T47D (cell line): Measurements from ENCODE around the gene PITRM1.
A peak's percentile ranks its signal among the peaks of the same experiment; 100 is the strongest.
"Not testable (repeated sequence)": the region's sequence is repeated elsewhere in the genome, so short reads cannot be mapped to it uniquely, and the experiment has no call there.

Experiments
- DNase-seq, 2 experiments: peaks; one replicate each; pipeline versions ENCODE4 v3.0.0 to v3.0.0-alpha.2; 2011 to 2012; ENCODE audit warnings: low read depth in 1 of 2, low spot score in 1 of 2
- JUND ChIP-seq: IDR thresholded peaks from 2 replicates; pipeline ENCODE4 v1.6.1; 2012; ENCODE audit warnings: low read depth
- in situ Hi-C: cut with HindIII; loops from 2 replicates; pipeline ENCODE4 v1.10.0; 2016; ENCODE audit warnings: low sequenced_read_pairs, low pct_unique_long_range_greater_than_20kb

PITRM1 gene, protein sequence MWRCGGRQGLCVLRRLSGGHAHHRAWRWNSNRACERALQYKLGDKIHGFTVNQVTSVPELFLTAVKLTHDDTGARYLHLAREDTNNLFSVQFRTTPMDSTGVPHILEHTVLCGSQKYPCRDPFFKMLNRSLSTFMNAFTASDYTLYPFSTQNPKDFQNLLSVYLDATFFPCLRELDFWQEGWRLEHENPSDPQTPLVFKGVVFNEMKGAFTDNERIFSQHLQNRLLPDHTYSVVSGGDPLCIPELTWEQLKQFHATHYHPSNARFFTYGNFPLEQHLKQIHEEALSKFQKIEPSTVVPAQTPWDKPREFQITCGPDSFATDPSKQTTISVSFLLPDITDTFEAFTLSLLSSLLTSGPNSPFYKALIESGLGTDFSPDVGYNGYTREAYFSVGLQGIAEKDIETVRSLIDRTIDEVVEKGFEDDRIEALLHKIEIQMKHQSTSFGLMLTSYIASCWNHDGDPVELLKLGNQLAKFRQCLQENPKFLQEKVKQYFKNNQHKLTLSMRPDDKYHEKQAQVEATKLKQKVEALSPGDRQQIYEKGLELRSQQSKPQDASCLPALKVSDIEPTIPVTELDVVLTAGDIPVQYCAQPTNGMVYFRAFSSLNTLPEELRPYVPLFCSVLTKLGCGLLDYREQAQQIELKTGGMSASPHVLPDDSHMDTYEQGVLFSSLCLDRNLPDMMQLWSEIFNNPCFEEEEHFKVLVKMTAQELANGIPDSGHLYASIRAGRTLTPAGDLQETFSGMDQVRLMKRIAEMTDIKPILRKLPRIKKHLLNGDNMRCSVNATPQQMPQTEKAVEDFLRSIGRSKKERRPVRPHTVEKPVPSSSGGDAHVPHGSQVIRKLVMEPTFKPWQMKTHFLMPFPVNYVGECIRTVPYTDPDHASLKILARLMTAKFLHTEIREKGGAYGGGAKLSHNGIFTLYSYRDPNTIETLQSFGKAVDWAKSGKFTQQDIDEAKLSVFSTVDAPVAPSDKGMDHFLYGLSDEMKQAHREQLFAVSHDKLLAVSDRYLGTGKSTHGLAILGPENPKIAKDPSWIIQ

DNA sequence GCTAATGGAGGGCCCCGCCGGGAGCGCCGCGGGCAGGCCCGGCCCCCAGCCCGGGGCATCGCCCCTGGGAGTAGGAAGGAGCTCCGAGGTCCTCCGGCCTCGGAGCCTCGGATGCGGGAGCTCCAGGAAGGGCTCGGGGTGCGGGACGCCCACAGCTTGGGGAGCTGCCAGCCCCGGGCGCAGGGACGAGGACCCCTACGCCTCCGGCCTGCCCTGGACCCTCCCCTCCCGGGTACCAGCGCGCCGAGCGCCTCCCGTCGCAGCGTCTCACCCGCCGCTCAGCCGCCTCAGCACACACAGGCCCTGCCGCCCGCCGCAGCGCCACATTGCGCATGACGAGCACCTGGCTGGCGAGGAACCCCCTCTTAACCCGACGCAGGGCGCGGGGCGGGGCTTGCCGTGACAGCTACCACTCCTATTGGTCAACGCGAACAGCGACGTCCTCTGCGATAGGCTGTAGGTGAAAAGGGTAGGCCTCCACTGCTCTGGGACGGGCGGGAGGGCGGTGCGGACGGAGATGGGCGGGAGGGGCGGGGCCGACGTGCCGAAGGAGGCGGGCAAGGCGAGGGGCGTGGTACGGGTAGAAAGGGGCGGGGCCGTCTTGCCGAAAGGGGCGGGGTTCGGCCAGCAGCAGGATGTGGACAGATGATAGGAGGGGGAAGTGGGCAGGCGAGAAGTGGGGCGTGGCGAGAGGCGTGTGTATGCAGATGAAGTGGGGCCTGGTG is at the start of gene PITRM1:
TSS of gene PITRM1 (minus strand) at position 337 of the 725 bp plus-strand sequence. CDS start at position 327, 10 bp downstream.
- DNase-seq, result peak; percentile 98 to 100
- no peak for TF ChIP-seq JUND
- in situ Hi-C loops, result no loop called here

DNA sequence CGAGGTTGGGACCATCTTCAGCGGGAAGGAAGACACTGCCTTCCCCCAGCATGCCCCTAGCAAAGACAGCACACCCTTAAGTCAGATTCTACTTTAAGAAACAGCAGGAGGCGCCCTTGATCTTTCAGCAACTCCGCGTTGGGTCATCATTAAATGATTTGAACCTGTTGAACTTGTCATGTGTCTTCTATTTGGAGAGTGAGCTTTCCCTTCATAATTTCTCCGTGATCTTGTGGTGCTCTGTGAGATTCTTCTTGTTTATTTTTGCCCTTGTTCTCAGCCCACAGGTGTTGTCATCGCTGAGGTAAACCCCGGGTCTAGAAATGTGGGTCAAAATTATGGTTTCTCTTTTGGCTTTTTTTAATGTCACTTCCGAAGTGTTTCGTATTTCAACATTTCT is 49.5 kb upstream of the PITRM1 start:
- DNase-seq, result no peak
- no peak for TF ChIP-seq JUND
- in situ Hi-C loops, result no loop called here

DNA sequence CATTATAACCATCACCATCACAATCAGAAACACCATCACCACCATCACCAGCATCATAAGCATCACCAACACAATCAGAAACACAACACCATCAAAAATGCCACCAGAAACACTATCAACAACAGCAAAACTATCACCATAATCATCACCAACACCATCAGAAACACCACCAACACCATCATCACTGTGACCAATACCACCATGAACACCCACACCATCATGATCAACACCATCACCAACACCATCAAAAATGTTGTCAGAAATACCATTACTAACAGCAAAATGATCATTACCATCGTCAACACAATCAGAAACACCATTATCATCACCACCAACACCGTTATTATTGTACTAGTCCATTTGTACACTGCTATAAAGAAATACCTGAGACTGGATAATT is 49.0 kb upstream of the PITRM1 start:
- in situ Hi-C loops, DNase-seq: not testable (repeated sequence)

DNA sequence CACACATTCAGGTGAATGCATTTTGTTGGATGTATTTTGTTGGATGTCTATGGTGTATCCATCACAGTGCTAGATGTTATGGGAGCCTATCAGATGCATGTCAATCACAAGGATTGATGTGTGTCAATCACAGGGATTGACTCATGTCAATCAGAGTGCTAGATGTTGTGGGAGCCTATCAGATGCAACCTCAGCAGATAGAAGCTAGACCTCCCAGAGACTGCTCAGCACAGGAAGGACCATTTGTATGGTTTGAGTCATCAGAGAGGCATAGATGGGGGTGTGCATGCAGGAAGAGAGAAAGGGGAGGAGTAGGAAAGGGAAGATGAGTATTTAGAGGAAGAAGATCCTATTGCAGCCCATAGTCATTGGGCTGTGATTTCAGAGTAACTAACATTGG is 48.3 kb upstream of the PITRM1 start:
- no peak for DNase-seq
- in situ Hi-C loops, result no loop called here
- no peak for TF ChIP-seq JUND

DNA sequence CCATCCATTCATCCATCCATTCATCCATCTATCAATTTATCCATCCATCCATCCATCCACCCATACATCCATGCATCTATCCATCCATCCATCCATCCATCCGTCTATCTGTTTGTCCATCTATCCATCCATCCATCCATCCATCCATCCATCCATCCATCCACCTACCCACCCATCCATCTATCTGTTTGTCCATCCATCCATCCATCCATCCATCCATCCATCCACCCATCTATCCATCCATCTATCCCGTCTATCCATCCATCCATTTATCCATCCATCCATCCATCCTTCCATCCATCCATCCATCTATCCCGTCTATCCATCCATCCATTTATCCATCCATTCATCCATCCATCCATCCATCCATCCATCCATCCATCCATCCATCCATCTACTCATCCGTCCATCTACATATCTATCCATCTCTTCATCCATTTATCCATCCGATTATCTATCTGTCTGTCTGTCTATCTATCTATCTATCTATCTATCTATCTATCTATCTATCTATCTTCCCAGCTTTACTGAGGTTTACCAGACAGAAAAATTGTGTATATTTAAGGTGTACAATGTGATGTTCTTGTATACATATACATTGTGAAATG is 46.5 kb upstream of the PITRM1 start:
- DNase-seq, in situ Hi-C loops: not testable (repeated sequence)

DNA sequence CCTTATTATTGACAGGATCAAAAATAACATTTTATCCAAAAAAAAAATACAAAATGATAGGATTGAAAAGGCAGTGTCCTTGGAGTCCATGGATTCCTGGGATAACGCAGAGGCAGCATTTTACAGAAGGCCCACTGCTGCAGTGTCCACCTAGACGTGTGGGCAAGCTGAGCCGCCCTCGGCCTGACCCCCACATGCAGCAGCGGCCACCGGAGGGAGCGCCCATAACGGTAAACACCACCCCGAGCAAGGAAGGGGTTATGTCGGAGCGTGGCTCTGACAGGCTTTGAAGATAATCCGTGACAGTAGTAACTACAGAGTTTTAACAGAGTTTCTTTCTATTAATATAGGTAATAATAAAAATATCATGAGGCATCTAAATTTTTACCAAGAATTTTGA is 45.3 kb upstream of the PITRM1 start:
- no peak for DNase-seq
- no peak for TF ChIP-seq JUND
- in situ Hi-C loops, result no loop called here

DNA sequence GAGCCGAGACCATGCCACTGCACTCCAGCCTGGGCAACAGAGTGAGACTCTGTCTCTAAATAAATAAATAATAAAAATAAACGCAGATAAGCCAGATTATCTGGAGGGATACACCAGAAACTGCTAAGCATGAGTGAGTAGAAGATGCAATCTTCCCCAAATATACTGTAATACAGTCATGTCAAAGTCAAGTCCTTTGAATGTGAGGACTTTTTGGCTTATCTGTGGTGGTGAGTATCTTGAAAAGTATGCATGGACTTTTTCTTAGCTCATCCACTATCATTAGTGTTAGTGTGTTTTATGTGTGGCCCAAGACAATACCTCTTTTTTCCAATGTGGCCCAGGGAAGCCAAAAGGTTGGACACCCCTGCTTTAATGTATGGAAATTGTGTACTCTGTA is 44.7 kb upstream of the PITRM1 start:
- no peak for TF ChIP-seq JUND
- in situ Hi-C loops, result no loop called here

DNA sequence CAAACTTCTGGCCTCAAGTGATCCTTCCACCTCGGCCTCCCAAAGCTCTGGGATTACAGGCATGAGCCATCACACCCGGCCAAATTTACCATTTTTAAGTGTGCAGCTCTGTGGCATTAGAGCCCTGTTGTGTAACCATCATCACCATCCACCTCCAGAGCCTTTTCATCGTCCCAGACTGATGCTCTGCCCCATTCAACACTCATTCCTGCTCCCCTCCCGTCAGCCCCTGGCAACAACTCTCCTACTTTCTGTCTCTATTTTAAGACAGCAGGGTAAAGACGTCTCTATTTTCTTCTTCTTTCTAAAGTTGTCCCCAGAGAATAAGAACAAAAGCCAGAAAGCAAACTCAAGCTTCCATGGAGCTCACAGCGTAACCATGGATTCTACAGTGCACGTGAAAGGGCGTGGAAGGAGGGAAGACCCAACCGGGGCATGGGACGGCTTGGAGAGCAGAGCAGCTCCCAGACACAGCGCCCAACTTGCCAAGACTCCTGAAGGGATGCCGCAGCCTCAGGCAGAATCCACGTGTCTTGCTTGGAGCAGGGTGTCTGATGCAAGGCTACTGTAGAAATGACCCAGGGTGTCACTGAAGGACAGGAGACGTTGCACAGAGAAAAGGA is 42.7 kb upstream of the PITRM1 start:
- DNase-seq, result no peak
- TF ChIP-seq JUND, result no peak
- in situ Hi-C loops, result no loop called here

More for the DNA sequence above, 44.7 kb upstream of the PITRM1 start:
- DNase-seq, result no peak

DNA sequence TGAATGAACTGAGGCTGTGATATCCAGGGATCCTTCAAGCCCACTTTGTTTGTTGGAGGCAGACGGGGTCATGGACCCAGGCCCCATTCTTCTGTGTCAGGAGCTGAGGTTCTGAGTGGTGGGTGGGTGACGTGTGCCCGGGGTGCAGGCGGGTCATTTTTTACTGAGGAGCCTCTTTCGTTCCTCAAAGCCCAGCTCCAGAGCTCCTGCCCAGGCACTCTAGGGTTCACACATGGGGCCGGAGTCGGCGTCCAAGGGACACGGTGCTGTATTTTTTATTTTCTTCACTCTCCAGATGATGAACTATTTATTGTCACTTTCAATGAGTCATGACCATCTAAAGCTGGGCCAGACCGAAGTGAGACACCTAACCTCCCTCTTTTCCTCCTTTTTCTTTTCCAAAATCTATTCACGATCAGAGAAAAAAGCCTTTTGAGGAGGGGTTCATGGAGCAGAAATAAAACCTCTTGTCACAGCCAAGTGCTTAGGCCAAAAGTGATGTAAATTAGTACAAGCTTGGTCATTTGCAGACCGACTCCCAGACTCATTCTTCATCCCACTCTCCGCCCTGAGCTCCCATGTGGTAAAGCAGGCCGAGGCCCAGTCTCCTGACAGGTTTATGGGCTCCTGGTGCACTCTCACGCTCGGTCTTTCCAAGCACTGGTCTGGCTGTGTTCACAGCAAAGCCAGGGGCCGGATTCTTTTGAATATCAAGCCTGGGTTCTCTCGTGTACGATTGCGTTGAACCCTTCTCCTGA is 41.4 kb upstream of the PITRM1 start:
- in situ Hi-C loops, result no loop called here

DNA sequence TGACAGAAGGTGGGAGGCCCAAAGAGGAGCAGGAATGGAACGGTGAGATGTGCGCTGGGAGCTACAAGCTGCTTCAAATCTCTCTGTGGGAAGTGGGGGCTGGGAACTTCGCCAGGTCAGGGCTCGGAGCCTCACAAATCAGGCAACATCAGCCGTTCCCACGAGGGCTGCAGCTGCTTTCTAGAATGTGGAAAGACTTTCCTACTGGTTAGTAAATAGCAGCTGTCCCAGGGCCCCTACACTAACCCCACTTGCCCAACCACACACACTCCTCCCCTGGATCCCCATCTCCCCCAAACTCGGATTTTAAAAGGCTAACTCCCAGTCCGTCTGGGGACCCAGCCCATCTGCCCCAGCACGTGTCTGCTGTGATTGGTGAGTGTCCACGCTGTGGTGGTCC is 40.6 kb upstream of the PITRM1 start:
- DNase-seq, result no peak
- in situ Hi-C loops, result no loop called here
- no peak for TF ChIP-seq JUND

More for the DNA sequence above, 41.4 kb upstream of the PITRM1 start:
- no peak for DNase-seq
- TF ChIP-seq JUND, result no peak

DNA sequence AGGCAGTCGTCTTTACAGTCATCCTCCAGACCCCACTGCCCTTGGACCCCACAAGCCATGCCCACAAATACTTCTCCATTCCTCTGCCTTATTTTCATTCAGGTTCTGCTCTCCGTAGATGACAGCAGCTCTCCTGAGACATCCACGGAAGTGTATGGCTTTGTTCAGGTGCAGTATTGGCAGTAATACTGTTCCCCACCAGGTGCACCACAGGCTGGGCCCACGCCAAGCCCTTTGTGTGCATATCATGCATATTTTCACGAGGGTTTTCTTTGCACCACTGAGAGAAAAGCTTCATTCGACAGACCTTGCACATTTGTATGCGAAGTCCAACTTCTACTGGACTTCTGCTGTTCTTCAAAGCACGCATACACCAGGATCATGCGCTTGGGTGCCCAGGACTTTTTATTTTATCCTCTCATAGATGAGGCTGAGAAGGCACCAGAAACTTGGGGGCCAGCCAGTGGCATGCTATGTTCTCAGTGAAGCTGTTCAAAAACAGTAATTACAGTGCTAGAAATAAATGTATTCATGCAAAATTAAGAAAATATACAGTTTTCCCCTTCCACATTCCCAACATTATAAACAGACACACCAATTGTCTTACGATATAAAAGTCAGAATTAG is 37.8 kb upstream of the PITRM1 start:
- DNase-seq, result peak in 1 of 2 experiments; percentile 34
- TF ChIP-seq JUND, result no peak
- in situ Hi-C loops, result no loop called here
